Stimulated activated CD4-positive, alpha-beta T cell treated with anti-CD3 and anti-CD28 coated beads, Interleukin-4, amount 100 ng/mL, for 24 hours (primary cell): ENCODE results near the gene DIS3L2.

Source experiments
- DNase-seq: peaks from one replicate; pipeline ENCODE4 v3.0.0-alpha.2; 2020

Gene DIS3L2

GRCh38 chr2:232338759-232339106 is 377.2 kb downstream of the DIS3L2 start:
- no peak for DNase-seq

- DNase-seq: no peak
These were observed 377.9 kb downstream of the DIS3L2 start for GRCh38 chr2:232339121-232340081.

- DNase-seq: no peak
These were observed 378.8 kb downstream of the DIS3L2 start for GRCh38 chr2:232340171-232340935.

GRCh38 chr2:232341061-232341738 is 379.7 kb downstream of the DIS3L2 start:
- no peak for DNase-seq

GRCh38 chr2:232341739-232342126 is 380.2 kb downstream of the DIS3L2 start:
- DNase-seq: no peak

GRCh38 chr2:232342635-232343565 is 381.4 kb downstream of the DIS3L2 start:
- DNase-seq: no peak

- DNase-seq: no peak
These were observed 382.3 kb downstream of the DIS3L2 start for GRCh38 chr2:232343821-232344220.

GRCh38 chr2:232345251-232345650 is 383.7 kb downstream of the DIS3L2 start:
- DNase-seq: no peak

- DNase-seq: no peak
These were observed 385.9 kb downstream of the DIS3L2 start for GRCh38 chr2:232347369-232347768.

- DNase-seq: no peak
These were observed 387.4 kb downstream of the DIS3L2 start for GRCh38 chr2:232348936-232349335.

GRCh38 chr2:232349546-232349945 is 388.0 kb downstream of the DIS3L2 start:
- no peak for DNase-seq

GRCh38 chr2:232349946-232350635 is 388.6 kb downstream of the DIS3L2 start:
- DNase-seq: no peak

- DNase-seq: no peak
These were observed 389.5 kb downstream of the DIS3L2 start for GRCh38 chr2:232350804-232351685.

GRCh38 chr2:232351686-232352510 is 390.4 kb downstream of the DIS3L2 start:
- DNase-seq: no peak

GRCh38 chr2:232352511-232353091 is 391.1 kb downstream of the DIS3L2 start:
- no peak for DNase-seq

GRCh38 chr2:232353096-232353495 is 391.6 kb downstream of the DIS3L2 start:
- no peak for DNase-seq

- no peak for DNase-seq
These were observed 392.1 kb downstream of the DIS3L2 start for GRCh38 chr2:232353660-232354059.

GRCh38 chr2:232354069-232354468 is 392.6 kb downstream of the DIS3L2 start:
- DNase-seq: no peak

- no peak for DNase-seq
These were observed 400.1 kb downstream of the DIS3L2 start for GRCh38 chr2:232361646-232362045.
